A673 (cell line): ENCODE measurements around the gene GNA14. TPM values are rescaled to one million over a fixed set of nuclear protein-coding genes. Genes with fewer than 3 reads are reported as not detected.

Experiments used
- BruUV-seq: library from RNA; stranded (reverse); fragments of 400-500 nt; replicated peaks from 2 replicates; lab custom pipeline; 2021; lab: Mats Ljungman, UMichigan
- CTCF ChIA-PET: fragments of 300-600 bp; sonication (Branson Sonifier 250); formaldehyde crosslinking; loops from one replicate; lab custom pipeline; 2022; ENCODE audit warnings: antibody characterized with exemption; lab: Charles Lee
- POLR2A ChIA-PET: fragments of 300-600 bp; sonication (Branson Sonifier 250); formaldehyde crosslinking; loops from one replicate; lab custom pipeline; 2022; ENCODE audit warnings: antibody characterized with exemption; ENCODE audit not compliant: low non-redundant PET; lab: Charles Lee
- DNase-seq: peaks from one replicate; pipeline ENCODE4 v3.0.0-alpha.2; 2015; ENCODE audit warnings: low spot score
- H3K27ac ChIP-seq: fragments of 200-600 bp; sonication (generic); 2 replicates; pipeline ENCODE4 v1.5.1; 2016; ENCODE audit warnings: mixed run types, low read depth, mild to moderate bottlenecking, mixed read lengths, antibody characterized with exemption, low read length; ENCODE audit not compliant: poor library complexity, severe bottlenecking
- H3K27me3 ChIP-seq: fragments of 200-600 bp; sonication (generic); replicated peaks from 2 replicates; pipeline ENCODE4 v1.6.1; 2017; ENCODE audit warnings: mixed run types, low read depth, mild to moderate bottlenecking, mixed read lengths, antibody characterized with exemption, low read length; ENCODE audit not compliant: insufficient read depth, poor library complexity
- H3K36me3 ChIP-seq: fragments of 200-600 bp; sonication (generic); 2 replicates; pipeline ENCODE4 v1.6.1; 2016; ENCODE audit warnings: mixed run types, mild to moderate bottlenecking, mixed read lengths, antibody characterized with exemption, low read length; ENCODE audit not compliant: insufficient read depth, poor library complexity, severe bottlenecking
- H3K4me1 ChIP-seq: fragments of 200-600 bp; sonication (generic); 2 replicates; pipeline ENCODE4 v1.6.1; 2017; ENCODE audit warnings: mixed run types, mild to moderate bottlenecking, mixed read lengths, antibody characterized with exemption, low read length; ENCODE audit not compliant: insufficient read depth, poor library complexity, severe bottlenecking
- H3K4me3 ChIP-seq: fragments of 200-600 bp; sonication (generic); 2 replicates; pipeline ENCODE4 v1.5.1; 2016; ENCODE audit warnings: low read depth, mixed run types, mild to moderate bottlenecking, mixed read lengths, low read length; ENCODE audit not compliant: poor library complexity, severe bottlenecking
- H3K9me3 ChIP-seq: fragments of 200-600 bp; sonication (generic); 2 replicates; pipeline ENCODE4 v1.6.1; 2016; ENCODE audit warnings: mixed run types, low read depth, mild to moderate bottlenecking, mixed read lengths, antibody characterized with exemption, low read length; ENCODE audit not compliant: poor library complexity, severe bottlenecking
- CTCF ChIP-seq: fragments of 300-800, 200-600 bp; sonication (generic); conservative IDR thresholded peaks from 2 replicates; pipeline ENCODE4 v1.5.1; 2017; ENCODE audit warnings: low read depth, mild to moderate bottlenecking, antibody characterized with exemption, low read length, moderate library complexity, mixed read lengths
- EZH2 ChIP-seq: fragments of 200-600 bp; sonication (generic); IDR thresholded peaks from 2 replicates; pipeline ENCODE4 v1.6.1; 2017; ENCODE audit warnings: borderline replicate concordance, low read depth, mild to moderate bottlenecking, mixed read lengths, antibody characterized with exemption, low read length; ENCODE audit not compliant: poor library complexity, severe bottlenecking
- intact Hi-C: fragments of 100-400 bp; cut with micrococcal nuclease; formaldehyde crosslinking; loops from one replicate; pipeline ENCODE4 v1.10.0; 2022; ENCODE audit not compliant: unreplicated experiment
- total RNA-seq: library from RNA; stranded (reverse); gene quantifications from 2 replicates; pipeline ENCODE4 v1.2.3, GENCODE V29; 2021

GNA14 gene
- total RNA-seq, 1 experiment from 2014 or later: 2.7 TPM

GRCh38 chr9:77502568-77502967, 145.6 kb downstream of the GNA14 start:
- Histone ChIP-seq H3K9me3 (no peaks in the 10 kb centered on the region), H3K27ac (no peak overlapping the region), H3K36me3 (no peaks in the 10 kb centered on the region), H3K27me3 (no peaks in the 10 kb centered on the region), H3K4me3 (no peak overlapping the region), H3K4me1 (peaks cover 19% of the 10 kb centered on the region)
- TF ChIP-seq CTCF: no peak
- TF ChIP-seq EZH2: no peak
- POLR2A ChIA-PET: no interaction called here
- CTCF ChIA-PET: no interaction called here
- DNase-seq: peak; percentile 24
- BruUV-seq: no TSS peak
- intact Hi-C loops: no loop called here

- ChIA-PET CTCF (no interaction called here), POLR2A (no interaction called here)
- no peak for TF ChIP-seq EZH2
- no peak for TF ChIP-seq CTCF
- H3K4me1 ChIP-seq: peaks cover 15% of the 10 kb centered on the region
- H3K9me3 ChIP-seq: no peaks in the 10 kb centered on the region
- no peak for DNase-seq
- no TSS peak for BruUV-seq
- H3K4me3 ChIP-seq: no peak overlapping the region
- H3K36me3 ChIP-seq: no peaks in the 10 kb centered on the region
- no peaks in the 10 kb centered on the region for H3K27me3 ChIP-seq
- intact Hi-C loops: no loop called here
- no peak overlapping the region for H3K27ac ChIP-seq
Observed at GRCh38 chr9:77498891-77499290, 149.2 kb downstream of the GNA14 start.

- ChIA-PET POLR2A (no interaction called here), CTCF (no interaction called here)
- Histone ChIP-seq H3K9me3 (no peaks in the 10 kb centered on the region), H3K4me1 (peaks cover 15% of the 10 kb centered on the region), H3K27me3 (no peaks in the 10 kb centered on the region), H3K36me3 (no peaks in the 10 kb centered on the region), H3K27ac (no peak overlapping the region), H3K4me3 (no peak overlapping the region)
- DNase-seq: no peak
- TF ChIP-seq CTCF (no peak), EZH2 (no peak)
- BruUV-seq: no TSS peak
- intact Hi-C loops: no loop called here
Observed at GRCh38 chr9:77497322-77498198, 150.6 kb downstream of the GNA14 start.
